GM18499 (cell line): ENCODE results near the gene TSGA10.
"Not testable (repeated sequence)": the region's sequence is repeated elsewhere in the genome, so short reads cannot be mapped to it uniquely, and the experiment has no call there.

Experiments
- ATAC-seq: cut with Tn5 transposase; IDR thresholded peaks from one replicate; pipeline ENCODE4 v1.9.1; 2021; ENCODE audit warnings: moderate number of reproducible peaks; ENCODE audit not compliant: insufficient read depth, unreplicated experiment

The TSGA10 gene

DNA sequence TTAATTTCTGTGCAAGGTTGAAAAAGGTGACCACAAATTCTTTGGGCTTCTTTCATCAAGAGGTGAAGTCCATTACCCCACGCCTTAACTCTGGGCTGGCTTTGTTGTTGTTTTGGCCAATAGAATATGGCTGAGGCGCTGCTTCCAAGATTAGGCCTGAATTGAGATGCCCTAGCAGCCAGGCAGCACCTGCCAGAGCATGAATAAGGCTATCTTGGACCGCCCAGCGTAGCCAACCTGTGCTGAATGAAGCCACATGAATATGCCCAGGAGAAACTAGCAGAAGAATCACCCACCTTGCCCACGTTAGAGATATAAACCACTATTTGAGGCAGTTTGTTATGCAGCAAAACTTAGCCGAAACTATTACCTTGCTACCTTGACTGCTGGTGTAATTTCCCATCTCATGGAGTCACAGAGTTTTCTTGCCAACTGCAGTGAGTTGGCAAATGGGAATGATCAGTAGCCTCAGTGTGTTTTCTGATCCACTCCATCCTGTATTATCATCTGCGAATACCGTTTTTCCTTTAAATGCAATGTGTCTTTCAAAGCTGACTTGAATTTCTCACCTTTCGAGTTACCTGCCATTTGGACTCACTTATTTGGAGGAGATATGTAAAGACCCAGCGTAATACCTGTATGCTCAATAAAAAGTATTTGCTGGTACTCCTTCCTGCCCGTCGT is 679 bp downstream of the TSGA10 start:
- ATAC-seq: no peak

DNA sequence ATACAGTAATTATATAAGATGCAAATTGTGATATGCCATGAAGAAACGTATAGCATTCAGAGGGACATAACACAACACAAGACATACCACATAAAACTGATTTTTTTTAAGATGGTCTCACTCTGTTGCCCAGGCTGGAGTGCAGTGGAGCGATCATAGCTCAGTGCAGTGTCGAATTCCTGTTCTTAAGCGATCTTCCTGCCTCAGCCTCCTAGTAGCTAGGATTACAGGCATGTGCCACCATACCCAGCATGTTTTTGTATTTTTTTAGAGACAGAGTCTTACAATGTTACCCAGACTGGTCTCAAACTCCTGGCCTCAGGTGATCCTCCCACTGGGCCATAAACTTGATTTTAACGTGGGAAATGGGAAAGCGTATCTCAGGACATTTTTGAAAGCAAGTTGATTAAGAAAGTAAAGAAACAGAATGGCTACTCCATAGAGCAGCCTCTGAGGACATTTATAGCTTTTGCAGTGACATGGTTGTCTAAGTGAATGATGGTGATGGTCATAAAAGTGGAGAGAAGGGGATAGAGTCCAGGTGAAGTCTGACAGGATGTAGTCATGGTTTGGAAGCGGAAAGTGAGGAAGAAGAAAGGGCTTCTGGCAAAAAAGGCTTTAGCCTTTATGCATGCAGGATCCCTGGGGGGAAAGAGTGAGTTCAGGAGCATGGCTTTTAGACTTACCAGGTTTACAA is 2.4 kb downstream of the TSGA10 start:
- no peak for ATAC-seq

DNA sequence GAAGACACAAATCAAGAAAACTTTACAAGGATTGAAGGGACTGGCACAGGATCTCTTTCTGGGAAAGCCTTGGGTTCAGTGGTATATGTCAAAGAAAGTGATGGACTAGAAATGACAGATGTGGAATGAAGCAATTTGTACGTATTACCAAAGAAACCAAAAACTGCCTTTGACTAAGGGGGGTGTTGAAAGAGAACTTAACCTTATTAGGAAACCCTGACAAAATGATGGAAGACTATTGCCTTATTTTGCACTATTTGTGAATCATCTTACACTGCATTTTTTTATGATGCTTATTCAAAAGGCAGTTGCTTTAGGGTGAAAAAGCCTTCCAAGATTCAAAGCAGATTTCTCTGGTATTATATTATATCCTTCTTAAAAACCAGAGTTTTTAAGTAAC is 4.0 kb downstream of the TSGA10 start:
- no peak for ATAC-seq

DNA sequence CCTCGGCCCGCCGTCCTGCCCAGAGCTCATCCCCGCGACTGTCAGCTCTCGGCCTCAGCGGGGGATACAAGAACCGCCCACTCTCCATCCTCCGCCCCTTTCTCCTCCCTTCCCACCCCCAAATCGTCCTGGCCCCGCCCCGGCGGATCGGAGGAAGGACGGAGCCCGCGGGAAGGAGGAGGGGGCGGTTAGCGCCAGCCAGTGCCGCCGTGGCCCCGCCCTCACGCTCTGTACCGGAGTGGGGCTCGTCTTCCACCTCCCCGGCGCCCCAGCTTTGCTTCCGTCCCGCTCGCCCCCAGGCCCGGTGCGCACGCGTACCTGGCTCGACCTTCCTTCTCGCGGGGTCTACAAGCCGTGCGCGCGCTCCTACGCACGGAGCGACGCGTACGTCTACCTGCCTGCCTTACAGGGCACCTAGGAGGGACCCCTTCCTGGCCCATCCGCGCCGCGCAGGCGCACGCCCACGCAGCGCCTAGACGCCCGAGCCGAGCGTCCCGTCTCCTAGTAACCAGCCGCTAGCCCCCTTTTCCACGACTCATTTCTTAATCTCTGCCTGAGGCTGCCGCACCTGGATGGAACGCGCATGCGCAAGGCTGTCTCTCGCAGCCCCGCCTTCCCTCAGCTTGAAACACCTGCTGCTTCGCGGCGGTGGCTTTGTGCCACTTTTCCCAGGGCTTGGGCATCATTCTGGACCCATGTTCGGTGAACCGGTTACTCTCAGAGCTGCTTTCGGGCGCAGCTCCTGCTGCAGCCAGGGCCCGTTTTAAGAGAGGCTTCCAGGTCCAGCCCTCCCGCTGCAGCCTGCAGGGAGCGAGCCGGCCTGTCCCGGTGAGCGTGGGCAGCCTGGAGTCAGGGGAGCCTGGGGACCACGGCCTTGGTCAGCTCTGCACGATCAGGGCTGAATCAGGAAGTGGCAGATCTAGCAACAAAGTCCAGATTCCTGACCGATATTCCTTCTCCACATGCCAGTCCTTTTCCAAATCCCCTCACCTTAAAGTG is 13.3 kb downstream of the TSGA10 start, which contains the start of gene C2orf15:
Gene C2orf15, plus strand, starts transcription at position 598 of the 999 bp plus-strand sequence. CDS start 8,852 bp downstream, outside the sequence.
- ATAC-seq: peak; percentile 66

DNA sequence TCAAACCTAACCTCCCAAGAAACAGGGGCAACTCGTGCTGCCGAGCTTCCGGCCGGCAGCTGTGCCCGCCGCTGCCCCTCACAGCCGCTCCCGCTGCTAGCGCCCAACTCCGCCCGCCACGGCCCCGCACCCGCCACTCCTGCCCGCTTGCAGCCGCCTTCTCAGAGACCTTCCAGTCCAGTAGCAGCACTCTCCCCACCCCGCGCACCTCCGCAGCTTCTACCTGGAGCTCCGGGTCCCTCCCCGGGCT is 14.0 kb downstream of the TSGA10 start:
- peak; percentile 9 for ATAC-seq

DNA sequence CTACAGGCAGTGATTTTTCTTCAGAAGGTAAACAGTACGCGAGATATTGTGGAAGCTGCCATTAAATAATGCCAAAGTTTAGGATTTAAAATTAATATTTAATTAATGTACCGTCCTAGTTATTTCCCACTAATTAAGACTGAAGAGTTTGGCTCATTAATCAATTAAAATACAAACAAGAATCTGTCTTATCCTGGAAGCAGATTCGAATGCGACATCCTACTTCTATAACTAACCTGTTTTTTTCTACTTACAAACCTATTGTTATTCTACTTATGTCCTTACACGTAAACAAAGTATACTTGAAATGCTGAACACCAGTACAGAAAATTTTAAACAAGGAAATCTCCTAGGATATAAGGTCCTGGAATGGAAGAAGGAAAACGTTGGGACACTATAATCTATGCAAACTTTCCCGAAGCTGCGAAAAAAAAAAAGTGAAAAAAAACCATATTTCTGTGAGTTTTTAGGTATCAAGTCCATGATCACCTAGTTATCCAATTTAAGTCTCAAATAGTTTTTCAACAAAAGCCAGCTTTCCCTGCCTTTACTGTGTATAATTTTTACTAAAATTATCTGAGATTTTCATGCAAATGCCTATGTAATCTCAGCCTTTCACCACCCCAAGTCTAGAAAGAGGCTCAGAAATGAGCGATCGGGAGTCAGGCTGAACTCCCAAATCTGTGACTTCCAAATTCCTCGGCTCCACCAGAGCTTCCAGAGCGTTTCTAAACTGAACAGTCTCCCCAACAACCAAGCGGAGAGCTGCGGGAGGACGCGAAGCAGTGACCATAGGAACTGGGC is 14.5 kb downstream of the TSGA10 start:
- ATAC-seq: no peak

DNA sequence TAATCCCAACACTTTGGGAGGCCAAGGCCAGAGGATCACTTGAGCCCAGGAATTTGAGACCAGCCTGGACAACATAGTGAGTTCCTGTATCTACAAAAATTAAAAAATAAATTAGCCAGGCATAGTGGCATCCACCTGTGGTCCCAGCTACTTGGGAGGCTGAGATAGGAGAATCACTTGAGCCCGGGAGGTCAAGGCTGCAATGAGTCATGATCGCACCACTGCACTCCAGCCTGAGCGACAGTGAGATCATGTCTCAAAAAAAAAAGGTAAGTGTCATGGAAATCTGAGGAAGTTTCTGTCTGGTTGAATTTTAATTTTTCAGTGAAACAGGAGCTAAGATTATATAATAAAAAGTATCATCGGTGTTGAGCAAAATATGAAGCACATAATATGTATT is 15.7 kb downstream of the TSGA10 start:
- ATAC-seq: no peak

DNA sequence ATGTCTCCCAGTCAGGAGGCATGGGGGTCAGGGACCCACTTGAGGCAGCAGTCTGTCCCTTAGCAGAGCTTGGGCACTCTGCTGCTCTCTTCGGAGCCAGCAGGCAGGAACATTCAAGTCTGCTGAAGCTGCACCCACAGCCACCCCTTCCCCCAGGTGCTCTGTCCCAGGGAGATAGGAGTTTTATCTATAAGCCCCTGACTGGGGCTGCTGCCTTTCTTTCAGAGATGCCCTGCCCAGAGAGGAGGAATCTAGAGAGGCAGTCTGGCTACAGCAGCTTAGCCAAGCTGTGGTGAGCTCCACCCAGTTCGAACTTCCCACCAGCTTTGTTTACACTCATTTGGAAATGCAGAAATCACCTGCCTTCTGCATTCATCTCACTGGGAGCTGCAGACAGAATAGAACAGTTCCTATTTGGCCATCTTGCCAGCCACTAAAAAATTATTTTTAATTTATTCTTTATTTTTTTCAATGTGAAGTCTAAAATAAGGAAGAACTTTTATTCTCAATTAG is 19.6 kb downstream of the TSGA10 start:
- ATAC-seq: not testable (repeated sequence)

DNA sequence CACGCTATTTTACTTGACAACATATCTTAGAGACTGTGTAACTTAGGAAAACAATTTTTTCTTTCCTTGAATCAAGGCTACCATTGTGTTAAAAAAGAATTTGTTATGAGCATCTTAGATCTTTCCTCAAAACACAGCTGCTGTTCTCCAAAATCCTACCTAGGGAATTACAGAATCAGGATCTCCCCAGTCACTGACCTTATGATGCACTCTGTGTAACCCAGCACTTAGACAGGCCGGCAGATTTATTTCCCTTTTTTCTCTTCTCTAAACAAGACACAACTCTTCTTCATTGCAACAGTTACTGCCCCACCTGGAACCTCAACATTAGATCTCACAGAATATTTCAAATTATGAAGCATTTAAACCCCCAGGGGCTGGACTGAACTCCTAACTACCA is 26.8 kb downstream of the TSGA10 start:
- ATAC-seq: no peak

DNA sequence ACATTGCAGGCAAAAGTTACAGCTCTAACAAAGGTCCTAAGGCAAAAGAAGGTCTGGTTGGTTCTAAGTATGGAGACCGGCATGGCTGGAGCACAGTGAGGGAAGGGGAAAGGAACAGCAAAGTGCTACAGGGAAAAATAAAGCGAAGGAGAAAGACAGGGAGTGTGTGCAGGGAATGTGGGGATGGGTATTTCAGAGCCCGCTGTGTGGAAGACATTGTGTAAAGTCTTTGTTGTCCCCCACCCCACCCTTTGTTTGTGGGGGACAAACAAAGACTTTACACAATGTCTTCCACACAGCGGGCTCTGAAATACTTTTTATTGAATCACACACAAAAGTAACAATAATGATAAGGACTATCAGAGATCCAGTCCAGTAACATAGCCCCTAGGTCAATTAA is 42.1 kb downstream of the TSGA10 start:
- no peak for ATAC-seq

DNA sequence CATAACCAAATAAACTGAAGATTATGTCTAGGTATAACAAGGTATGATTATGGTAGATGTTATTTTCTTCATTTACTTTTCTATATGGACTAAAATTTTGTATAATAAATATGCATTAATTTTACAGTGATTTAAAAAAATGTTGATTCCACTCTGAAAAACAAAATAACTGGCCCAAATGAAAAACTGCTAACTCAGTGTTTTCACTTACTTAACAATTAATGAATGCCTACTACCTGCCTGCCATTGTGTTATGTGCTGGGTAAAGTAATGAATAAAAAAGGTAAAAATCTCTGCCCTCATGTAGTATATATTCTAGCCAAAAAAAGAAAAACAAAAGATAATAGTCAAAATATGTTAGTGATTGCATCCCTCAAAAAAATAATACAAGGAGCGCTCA is 42.8 kb downstream of the TSGA10 start:
- no peak for ATAC-seq

DNA sequence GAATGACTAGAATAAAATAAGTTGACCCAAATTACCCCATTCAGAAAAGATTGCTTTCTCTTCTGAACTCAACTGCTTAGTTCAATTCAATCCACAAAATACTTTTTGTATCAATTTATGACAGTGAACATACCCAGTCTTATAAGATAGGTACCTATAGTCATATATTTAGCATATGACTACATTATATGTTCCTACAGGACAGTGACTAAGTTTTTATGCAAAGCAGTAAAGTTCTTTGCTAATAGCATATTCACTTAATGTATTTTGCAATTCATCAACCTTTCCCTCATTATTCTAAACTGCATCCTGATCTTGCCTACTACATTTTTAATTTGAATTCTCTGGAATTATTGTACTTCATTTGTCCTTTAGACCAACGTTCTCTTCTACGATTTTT is 43.5 kb downstream of the TSGA10 start:
- ATAC-seq: no peak

DNA sequence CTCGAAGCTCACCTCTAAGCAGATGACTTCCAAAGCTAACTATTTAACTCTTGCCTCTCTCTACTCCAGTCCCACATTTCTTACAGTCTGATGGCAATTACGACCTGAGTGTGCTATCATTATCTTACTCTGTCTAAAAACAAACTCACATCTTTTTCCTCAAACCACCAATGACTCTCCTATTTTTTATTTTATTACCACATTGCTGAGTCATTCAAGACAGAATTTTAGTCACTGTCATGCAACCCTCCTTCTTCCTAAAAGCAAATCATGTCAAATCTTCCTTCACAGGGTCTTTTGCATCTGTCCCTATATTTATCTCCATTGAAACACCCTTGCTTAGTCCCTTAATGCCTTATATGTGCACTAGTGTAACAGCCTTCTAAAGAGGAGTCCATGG is 47.8 kb downstream of the TSGA10 start:
- no peak for ATAC-seq

DNA sequence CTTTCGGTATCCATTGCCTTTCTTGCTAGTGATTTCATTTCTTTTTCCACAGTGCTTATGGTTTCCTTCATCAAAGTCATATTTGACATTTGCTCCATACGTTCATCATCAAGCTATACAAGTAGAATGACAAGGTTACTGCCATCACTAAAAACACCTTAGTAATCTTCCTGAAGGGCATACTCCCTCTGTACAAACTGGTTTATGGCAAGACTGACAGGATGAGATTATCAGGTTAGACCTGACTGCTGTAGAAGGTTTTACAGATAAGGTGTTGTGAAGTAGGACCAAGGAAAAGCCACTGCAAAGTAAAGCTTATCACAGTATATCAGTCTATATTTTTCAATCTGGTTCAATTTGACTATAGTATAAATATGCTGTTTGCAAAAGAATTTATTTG is 50.7 kb downstream of the TSGA10 start:
- no peak for ATAC-seq

DNA sequence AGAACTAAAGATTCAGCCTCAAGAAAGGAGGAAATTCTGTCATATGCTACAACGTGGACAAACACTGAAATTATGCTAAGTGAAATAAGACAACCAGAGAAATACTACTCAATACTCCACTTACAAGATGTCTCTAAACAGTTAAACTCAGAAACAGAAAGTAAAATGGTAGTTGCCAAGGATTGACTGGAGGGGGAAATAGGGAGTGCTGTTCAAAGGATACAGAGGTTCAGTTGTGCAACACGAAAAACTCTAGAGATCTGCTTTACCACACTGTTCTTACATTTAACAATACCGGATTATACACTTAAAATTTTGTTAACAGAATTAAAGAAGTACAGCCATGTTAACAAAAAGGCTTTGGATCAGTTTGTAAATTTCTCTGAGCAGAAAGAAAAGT is 53.0 kb downstream of the TSGA10 start:
- no peak for ATAC-seq

DNA sequence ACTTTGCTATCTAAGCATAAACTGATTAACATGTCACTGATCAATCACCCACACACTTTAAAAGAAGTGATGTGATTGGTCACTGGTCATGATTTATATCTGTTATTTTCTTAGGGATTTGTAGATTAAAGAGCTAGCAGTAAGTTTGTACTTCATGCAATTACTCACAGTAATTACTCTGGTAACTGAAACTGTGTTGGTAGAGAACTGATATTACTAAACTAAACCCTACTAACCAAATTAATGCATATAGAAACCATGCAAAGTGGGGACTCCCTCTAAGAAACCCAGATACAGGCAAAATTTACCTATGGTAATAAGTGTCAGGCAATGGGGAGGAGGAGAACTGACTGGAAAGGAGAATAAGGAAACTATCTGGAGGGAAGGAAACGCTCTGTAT is 58.0 kb downstream of the TSGA10 start:
- no peak for ATAC-seq

DNA sequence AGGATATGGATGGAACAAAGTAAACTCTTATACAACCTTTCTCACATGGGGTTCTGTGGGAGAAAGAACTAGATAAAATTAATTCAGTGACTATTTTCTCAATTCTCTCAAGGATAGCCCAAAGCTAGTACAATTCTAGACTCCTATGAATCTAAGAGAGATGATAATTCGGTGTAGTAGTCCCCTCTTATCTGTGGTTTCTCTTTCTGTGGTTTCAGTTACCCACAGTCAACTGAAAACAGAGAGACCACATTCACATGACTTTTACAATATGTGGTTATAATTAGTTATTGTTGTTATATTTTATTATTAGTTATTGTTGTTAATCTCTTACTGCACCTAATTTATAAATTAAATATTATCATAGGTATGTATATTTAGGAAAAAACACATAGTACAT is 66.7 kb downstream of the TSGA10 start:
- ATAC-seq: no peak

DNA sequence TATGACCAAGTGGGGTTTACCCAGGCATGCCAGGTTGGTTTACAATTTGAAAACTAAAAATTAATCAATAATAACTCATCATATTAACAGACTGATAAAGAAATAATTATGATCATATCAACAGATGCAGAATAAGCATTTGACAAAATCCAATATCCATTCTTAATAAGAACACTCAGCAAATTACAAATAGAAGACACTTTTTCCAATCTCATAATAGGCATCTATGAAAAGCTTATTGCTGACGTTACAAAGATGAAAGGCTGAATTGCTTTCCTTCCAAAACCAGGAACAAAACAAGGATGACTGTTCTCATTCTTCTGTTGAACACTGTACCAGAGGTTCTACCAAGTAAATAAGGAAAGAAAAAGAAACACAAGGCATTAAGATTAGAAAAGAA is 68.4 kb downstream of the TSGA10 start:
- no peak for ATAC-seq

DNA sequence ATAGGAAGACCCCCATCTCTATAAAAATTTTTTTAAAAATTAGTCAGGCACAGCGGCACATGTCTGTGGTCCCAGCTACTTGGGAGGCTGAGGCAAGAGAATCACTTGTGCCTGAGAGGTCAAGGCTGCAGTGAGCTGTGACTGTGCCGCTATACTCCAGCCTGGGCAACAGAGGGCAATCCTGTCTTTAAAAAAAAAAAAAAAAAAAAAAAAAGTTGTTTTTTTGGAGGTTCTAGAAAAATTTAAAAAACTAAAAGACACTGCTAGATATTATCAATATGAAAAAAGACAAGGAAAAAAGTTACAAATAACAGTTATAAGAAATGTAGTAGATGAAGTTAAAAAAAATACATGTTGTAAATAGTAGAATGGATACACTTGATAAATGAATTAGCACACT is 69.3 kb downstream of the TSGA10 start:
- ATAC-seq: no peak

DNA sequence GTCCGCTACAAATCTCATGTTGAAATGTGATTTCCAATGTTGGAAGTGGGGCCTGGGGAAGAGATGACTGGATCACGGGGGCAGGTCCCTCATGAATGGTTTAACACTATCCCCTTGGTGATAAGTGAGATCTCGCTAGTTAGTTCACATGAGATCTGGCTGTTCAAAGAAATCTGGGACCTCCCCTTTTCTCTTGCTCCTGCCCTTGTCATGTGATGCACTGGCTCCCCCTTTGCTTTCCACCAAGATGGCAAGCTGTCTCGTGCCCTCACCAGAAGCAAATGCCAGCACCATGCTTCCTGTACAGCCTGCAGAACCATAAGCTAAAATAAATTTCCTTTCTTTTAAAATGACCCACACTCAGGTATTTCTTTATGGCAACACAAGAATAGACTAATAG is 70.5 kb downstream of the TSGA10 start:
- no peak for ATAC-seq
